ENCODE measurements around the gene SRRM1.

GRCh38 chr1:24694380-24694843 lies 51.3 kb downstream of the SRRM1 start:
- no peak for TF ChIP-seq POLR2A (IDR thresholded peaks at IDR 0.05)
- TF ChIP-seq CTCF (IDR thresholded peaks at IDR 0.05): no peak
